GM19023 (cell line): ENCODE data around the gene ST7.
"Not testable (repeated sequence)": the region's sequence is repeated elsewhere in the genome, so short reads cannot be mapped to it uniquely, and the experiment has no call there.

Experiments used
- ATAC-seq: cut with Tn5 transposase; IDR thresholded peaks from one replicate; pipeline ENCODE4 v1.9.1; 2021; ENCODE audit warnings: mild to moderate bottlenecking, moderate library complexity; ENCODE audit not compliant: unreplicated experiment

Gene ST7

DNA sequence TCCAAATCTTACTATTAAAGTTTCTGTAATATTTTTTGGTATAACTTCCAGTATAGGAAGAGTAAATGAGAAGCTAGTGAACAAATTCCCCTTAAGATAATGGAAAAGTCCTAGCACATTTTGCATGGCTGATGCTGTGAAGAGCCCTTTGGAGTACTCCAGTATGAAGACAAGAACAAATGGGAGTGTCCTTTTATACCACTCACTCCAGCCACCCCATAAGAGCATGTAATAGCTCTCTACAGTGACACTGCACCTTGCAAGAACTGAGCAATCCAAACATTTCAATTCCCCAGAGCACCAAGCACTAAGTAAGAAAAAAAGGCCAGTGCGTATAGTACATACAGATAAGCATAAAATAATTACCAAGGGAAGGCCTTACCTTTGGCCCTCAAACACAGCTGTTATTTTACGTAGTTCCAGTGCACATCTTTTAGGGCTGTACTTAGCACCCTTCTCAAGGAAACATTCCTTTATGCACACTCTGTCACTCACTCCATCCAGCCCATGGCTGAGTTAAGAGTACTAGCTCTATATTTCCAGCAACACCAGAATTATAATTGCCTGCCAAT, 135.4 kb downstream of the ST7 start:
- no peak for ATAC-seq

DNA sequence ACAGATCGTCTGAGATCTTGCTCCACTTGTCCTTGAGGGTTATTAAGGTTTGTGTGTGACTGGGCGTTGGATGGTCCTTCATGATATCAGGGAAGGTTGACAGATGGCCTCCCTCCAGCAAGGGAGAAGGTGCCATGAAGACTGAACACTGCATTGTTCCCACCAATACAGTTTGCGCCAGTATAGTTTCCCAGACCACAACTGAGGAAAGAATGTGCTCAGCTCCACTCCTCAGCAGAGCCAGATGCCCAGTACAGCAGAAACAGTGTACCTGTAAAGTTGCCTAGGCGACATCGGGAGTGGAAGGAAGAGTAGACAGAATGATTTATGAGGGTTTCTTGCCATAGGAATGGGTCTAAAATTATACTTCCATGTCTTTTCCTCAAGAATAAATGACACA, 137.5 kb downstream of the ST7 start:
- no peak for ATAC-seq

DNA sequence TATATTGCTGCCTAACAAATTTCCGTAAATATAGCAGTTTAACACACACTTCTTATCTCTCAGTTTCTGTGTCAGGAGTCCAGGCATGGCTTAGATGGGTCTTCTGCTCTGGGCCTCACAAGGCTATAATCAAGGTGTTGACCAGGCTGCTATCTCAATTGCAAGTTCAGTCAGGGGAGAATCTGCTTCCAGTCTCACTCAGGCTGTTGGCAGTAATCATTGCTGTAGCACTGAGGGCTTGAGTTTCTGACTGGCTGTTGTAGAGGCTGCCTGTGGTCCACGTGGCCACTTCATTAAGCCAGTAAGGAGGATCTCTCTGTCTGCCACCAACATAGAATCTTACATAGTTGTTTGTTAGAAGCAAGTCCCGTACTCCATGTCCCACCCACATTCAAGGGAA, 138.4 kb downstream of the ST7 start:
- ATAC-seq: no peak

DNA sequence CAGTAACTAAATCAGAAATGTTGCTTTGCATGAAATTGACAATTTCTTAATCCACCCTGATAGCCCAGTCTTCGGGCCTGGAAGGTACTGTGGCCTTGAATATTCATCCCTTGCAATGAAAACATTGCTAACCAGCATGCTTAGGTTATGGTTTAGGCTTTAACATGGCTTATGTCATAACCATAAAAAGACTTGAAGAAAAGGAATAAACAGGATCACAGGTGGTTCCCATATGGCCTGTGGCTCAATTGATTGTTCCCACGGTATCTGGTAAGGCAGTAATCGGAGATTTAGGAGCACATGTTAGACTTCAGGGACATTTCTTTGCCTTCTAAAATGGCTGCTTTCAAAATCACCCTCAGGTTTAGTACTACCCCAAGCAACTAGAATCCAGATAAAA, 139.5 kb downstream of the ST7 start:
- no peak for ATAC-seq

DNA sequence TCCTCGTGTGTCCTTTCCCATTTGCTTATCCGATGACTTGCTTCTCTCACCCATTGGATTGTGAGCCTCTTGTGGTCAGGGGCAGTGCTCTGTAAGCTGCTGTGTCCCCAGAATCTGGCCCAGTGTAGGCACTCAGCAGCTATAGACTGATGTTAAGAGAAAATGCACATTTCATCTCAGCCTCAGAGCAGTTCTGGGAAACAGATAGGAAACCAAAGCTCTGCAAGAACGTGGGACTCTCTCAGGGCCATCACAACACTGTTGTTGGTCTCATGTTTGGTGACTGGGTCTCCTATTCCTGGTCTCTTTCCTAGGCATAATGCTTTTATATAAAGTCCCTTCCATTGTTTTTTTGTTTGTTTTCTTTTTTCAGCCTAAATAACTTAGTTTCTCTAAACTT, 141.2 kb downstream of the ST7 start:
- no peak for ATAC-seq

DNA sequence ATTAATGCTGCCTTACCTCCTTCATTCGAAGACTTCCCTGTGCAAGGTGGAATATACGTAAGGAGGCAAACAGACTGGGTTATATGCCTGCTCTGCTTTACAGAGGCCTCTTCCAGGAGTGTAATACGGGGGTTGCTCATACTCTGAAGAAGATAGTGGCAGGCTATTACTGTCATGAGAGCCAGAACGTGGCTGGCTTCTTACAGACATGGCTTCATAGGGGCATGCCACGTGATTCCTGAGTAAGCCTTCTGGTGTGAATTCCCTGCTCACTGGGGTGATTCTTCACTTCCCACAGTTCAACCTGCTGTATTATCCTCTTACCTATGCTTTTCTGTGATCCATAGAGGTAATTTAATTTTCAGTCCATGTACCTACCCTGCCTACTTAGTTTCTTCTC, 141.8 kb downstream of the ST7 start:
- no peak for ATAC-seq

DNA sequence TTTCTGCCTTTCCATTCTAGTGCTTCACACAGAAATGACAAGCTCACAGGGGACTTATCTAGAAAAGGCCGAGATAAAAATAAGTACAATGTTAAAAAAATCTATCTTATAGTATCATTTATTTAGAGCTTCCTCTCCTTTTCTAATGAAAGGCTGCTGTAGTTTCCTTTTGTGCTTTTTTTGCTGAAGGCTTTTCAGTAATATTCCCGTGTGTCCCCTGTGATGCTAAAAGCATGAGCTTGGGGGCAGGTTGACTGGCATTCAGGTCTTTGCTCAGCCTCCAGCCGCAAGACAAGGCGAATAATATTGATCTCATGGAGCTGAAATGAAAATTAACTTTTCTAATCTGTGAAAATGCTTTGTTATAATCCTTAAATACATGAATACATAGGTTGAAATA, 143.0 kb downstream of the ST7 start:
- ATAC-seq: no peak

DNA sequence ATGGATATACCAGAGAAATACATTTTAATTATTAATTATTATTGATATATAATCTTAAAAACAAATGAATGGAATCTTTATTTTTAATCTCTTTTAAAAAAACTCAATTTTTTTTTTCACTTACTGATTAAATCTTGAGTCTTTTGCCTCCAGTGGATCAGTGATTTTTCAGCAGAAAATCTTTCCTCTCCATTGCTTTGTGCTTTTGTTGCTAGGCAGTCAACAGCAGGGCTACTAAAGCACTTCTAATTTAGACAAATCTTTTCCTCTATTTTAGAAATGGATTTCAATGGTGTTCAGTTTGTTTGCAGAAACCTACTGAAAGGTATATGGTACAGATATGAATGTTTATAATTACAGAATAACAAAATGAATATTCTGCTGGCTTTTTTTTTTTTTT, 143.6 kb downstream of the ST7 start:
- ATAC-seq: no peak

DNA sequence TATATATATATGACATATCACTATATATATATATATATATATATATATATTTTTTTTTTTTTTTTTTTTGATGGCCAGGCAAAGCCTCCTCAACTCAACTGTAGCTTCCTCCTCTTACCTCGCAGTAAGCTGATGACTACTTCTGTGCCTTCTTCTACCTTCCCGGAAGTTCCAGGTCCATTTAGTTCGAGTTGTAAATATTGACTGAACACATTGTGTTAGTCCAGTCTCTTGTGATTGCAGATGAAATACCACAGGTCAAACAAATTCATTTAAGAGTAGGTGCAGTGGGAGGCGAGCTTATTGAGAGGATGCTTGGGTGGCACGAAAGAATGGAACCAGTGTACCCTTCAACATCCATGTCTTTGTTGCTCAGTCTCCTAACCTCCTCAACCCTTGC, 144.6 kb downstream of the ST7 start:
- no peak for ATAC-seq

DNA sequence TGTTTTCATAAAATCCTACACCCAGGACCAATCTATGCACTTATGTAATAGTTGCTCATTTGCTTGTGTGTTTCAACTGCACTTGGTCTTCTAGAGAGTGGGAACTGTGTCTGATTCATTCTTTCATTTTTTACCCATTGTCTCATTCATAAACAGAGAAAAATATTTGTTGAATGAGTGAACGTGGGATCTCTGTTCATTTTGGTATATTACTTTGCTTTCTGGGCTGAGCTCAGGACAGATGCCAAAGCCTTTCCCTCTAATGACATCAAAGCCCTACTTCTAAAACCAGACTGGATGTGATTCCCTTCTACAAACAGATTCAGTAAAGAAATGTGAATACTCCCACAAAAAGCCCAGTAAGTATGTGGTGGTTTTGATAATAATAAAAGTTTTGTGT, 145.2 kb downstream of the ST7 start:
- no peak for ATAC-seq

DNA sequence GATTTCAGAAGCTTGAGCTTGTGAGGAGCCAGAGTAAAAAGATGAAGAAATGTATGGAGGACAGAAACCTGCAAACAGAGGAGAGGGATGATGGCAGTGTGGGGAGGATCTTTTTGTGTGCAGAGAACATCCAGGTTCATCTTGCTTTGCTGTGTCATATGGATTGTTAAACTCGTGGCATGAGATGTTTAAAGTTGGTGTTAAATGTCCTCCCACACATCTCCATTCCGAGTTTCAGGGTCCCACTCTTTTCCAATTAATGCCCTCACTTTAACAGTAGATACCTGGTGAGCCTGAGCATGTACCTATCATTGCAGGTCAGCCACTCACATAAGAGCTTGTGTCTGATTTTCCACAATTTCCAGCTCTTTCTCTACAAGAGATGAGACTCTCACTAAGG, 147.7 kb downstream of the ST7 start:
- ATAC-seq: no peak

DNA sequence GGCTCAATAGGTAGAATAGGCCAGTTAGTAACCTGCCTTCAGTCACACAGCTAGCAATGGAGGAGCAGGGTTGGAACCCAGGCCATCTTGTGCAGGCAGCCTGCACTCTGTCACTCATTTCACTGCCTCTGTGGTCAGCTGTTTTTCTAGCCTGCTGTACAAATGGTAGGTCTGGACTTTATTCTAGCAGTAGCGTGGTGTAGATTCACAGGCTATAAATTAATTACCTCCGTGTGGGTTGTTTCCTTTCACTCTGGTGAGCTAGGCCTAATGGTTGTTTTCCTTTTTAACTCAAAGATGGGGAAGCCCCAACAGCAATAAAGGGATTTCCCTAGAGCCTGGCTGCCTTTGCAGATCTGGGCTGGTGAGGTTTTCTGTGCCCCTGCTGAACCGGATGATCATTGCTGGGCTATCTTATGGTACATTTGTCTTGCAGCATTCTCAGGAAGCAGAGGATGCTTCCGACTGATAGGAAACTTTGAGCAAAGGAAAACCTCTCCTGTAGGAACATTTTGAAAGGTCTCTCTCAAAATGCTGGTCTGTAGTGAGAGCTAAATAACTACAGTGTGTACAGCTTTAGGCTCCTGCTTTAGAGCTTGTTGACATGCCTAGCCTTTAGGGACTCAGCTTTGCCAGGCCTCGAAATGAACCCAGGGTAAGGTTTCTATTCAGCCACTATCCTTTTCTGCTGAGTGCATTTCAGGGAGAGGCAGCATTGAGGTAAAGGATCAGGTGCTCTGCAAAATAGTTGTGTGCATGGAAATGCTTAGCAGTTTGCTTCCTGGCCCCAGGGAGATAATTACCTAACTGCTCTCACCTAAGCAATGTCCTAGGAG, 157.4 kb downstream of the ST7 start:
- peak; percentile 98 for ATAC-seq

DNA sequence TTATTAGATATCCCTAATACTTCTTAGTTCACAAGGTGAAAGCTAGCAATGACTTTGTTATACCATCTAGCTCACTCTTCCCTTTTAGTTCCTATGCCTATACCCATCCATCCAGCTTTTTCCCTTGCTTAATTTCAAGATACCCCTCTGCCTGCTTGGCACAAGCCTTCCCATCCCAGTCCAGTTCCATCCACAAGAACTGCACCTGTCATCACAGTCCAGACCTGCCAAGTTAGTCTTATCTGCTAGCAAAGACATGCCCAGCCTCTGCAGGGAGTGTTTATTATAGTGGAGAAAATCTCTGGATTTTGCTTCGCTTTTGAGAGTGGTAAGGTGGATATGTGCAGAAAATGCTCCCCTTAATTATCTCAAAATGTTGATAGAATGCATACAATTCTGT, 158.2 kb downstream of the ST7 start:
- ATAC-seq: no peak

DNA sequence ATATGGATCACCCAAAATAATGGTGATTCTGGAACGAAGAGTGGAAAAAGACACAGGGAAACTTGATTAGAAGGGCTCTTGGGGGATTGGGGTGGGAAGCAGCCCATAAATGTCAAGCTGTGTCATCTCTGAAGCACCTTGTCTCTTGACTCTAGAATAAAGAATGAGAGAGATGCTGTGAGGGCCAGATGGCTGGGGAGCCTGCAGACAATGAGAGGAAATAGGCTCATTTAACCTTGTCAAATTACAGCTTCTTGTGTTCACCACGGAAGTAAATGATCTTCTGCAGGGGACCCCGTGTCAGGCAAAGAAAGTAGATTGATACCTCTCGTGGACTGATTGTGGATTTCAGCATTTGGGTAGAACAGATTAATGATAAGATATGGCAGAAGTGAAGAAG, 159.3 kb downstream of the ST7 start:
- ATAC-seq: no peak

DNA sequence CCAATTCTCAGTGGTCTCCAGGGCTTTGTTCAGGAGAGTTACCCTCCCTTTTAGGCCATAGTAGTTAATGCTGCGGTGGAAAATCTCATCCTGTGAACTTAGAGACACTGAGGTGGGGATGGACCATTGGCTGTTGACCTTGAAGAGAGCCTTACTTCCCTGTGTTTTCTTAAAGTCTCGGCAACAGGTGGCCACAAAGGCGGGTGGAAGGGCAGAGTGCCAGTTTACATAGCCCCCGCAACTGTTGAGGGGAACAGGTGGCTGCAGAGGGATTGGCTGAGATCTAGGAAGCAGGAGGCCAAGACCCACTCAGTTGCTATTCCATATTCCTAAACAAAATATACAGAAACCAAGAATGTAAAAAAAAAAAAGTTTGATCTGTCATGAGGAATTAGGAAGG, 160.6 kb downstream of the ST7 start:
- no peak for ATAC-seq

DNA sequence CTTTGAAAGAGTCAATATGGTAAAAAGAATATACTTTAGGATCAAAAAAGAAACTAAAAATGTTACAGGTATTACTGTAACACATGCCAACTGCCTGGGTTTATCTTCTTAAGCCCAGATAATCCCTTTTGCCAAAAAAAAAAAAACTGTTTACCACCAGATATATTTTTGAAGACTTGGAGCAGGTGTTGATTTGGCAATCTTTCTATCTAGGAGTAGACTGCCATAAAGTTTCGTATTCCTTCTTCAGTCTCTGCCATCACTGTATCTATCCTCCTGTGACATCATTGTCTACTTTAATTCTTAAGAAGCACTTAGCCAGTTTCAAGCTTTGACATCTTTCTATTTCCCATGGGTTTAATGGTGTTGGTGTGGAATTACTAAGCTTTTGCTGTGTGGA, 161.0 kb downstream of the ST7 start:
- ATAC-seq: no peak

DNA sequence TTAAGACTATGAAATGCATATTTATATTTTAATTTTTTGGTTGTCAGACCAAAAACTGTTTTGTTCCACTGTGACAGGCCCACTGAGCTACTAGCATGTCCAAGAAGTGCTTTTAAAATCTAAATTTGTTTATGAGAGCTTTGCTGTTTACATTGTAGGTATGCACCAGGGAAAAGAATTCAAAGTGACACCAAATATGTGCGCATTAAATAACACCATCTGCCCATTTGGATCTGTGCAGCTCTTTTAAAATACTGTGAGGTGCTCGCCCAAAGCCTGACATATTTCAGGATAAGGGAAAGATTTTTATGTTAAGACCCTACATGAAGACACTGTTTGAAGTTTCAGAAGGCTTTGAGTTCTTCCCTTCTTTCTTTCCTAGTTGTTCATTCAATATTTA, 162.9 kb downstream of the ST7 start:
- no peak for ATAC-seq

DNA sequence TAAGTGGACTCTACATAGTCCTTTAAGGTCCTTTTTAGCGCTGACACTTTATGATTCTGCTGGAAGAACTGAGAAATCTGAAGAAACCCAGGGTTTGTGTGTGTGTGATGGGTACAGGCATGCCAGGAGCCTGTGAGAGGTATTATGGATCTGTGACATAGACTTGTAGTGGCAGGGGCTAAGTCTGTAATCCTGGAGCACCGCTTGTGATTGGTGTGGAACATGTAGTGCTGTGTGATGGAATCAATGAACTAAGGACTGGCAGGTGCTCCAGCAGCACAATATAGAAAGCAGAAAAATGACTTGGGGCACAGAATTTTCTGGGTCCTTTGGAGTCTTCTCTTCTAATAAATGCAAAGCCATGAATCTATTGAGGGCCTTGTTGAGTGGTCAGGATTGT, 163.9 kb downstream of the ST7 start:
- no peak for ATAC-seq

DNA sequence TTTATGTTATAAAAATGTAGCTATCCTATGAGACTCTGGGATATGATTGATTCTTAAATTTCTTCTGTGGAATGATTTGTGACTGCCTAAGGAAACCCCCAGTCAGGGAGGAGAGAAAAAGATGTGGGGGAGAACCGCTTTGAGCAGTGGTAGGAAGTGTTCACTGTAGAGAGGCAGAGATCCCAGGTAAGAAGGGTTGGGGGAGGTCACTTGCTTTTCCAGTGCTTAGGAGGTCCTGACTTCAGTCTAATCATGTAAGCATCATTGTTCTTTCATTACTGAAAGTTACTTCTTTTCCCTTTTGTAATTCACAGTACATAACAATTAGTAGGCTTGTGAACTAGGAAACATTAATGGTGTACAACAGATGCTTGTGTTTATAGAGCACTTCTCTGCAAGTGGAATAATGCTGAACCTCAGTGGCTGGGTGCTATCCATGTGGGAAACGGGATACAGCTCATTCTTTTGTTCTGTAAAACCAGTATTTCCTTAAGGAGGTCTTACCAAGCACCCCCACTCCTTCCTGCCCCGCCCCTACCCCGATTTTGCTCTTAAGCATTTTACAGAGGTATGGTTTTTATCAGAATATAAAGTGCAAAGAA, 165.4 kb downstream of the ST7 start:
- ATAC-seq: no peak

DNA sequence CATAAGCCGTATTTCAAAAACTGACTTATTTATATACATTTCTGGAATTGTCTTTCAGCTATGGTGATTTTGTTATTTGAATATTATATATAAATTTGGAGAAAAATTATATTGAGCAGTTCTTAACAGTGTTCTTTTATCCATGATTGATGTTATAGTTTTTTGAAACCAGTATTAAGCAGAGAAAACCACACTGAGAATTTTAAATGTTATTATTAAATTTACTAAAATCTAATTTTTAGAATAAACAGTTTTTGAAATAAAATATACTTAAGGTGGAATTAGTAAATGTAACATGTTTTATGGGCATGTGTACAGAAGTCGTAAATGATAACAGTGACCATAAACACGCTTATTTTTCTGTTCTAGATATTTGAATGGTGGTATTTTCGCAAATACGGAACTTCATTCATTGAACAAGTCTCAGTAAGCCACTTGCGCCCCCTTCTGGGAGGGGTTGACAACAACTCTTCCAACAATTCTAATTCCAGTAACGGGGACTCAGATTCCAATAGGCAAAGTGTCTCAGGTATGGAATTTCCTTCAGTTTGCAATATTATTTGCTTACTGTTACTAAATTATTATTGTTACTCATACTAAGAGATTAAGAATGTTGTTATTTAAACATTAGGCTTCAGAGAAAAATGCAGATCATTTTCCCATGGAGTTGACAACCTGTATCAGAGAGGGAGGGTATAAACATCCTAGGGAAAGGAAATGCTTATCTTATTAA, 166.1 kb downstream of the ST7 start:
- ATAC-seq: no peak

DNA sequence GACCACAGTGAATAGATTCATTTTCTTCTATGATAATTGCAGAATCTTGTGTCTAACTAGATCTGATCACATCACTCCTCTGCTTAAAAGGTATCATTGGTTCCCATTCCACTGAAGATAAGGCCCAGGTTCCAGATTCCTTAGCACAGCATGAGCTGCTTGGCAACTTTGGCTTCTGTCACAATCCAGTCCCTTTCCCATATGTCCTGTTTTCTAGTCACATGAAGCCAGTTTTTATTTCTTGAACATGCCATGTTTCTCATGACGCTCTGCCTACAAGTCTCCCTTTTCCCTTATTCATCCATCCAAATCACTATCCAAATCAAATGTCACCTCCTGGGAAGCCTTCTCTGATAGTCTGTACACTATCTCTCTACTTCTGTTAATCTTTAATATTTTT, 167.0 kb downstream of the ST7 start:
- not testable (repeated sequence) for ATAC-seq

DNA sequence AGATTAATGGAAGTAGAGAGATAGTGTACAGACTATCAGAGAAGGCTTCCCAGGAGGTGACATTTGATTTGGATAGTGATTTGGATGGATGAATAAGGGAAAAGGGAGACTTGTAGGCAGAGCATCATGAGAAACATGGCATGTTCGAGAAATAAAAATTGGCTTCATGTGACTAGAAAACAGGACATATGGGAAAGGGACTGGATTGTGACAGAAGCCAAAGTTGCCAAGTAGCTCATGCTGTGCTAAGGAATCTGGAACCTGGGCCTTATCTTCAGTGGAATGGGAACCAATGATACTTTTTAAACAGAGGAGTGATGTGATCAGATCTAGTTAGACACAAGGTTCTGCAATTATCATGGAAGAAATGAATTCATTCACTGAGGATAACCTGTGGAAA, 168.7 kb downstream of the ST7 start:
- ATAC-seq: not testable (repeated sequence)
